IPS-NIHi7 (cell line): ENCODE results near the gene FHL3.
"Not testable (repeated sequence)": the region's sequence is repeated elsewhere in the genome, so short reads cannot be mapped to it uniquely, and the experiment has no call there.

ENCODE experiments used
- DNase-seq: peaks from one replicate; pipeline ENCODE4 v3.0.0; 2012; ENCODE audit warnings: mixed read lengths; ENCODE audit errors: extremely low spot score

FHL3 gene

DNA sequence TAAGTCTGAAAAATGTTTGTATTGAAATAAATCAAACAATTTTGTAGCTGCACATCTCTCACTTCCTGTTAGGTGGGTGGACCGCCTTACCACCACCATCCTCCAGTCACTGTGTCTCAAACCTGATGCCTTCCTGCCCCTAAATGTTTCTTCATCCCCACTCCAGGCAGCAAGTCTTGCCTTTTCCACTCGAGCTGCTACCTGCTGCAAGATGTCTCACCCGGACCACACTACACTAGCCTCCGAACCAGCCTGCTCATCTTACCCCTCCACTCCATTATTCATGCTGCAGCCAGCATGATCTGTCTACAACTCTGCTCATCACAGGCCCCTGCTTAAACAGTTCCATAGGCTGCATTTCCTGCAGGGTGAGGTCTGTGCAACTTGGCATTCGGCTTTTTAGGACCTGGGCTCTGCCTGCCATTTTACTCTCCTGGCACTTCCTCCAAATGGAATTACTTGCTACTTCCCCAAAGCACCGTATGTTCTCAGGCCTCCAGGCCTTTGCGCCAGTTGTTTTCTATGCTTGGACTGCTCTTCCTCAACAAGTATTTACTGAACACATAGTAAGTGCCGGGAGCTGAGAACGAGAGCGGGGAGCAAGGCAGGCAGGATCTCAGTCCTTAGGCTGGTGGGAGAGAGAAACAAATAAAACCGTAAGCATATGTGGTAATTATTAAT lies 10.3 kb downstream of the FHL3 start:
- DNase-seq: no peak

DNA sequence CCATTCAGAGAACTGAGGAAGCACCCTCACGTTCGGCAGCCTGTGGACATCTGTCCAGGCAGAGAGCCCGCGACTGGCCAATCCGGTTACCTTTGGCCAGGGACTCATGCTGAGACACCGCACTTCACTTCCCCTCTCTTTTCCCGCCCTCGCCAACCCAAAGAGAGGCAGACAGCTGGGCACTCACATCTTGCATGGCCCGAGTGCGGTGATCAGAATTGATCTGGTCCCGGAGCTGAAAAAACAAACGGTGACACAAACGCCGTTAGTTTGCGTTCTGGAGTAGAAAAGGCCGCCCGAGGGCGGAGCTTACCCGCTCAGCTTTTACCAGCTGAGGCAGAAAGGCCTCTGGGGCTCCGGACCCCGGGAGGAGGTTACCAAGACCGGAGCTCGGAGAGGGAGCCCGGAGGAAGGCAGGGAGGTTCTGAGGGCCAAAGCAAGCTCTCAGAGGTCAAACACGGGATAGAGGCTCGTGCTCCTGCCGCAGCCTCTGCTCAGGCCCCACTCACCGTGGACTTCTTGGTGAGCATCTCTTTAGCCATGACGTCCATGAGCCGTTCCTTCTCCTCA lies 15.9 kb downstream of the FHL3 start:
- DNase-seq: peak; percentile 43

DNA sequence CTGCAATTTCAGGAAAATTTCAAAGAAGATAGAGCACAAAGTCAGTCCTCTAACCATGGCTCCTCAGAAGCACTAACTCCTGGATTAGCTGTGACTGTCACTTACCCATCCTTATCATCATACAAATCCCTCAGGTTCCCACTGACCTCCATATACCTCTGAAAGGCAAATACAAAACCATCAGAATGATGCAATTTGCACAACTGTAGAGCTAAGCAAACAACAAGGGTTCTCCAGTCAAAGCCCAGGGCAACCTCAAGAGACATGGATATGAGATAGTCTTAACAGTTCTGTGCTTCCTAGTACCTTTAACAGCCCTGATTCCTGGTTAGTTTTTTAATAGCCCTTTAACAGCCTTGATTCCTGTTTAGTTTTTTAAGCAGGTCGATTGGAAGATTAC lies 17.6 kb downstream of the FHL3 start:
- no peak for DNase-seq

GRCh38 chr1:37983546-37983945 lies 21.8 kb downstream of the FHL3 start:
- no peak for DNase-seq

- no peak for DNase-seq
Observed at GRCh38 chr1:37978541-37978940, 26.8 kb downstream of the FHL3 start.

DNA sequence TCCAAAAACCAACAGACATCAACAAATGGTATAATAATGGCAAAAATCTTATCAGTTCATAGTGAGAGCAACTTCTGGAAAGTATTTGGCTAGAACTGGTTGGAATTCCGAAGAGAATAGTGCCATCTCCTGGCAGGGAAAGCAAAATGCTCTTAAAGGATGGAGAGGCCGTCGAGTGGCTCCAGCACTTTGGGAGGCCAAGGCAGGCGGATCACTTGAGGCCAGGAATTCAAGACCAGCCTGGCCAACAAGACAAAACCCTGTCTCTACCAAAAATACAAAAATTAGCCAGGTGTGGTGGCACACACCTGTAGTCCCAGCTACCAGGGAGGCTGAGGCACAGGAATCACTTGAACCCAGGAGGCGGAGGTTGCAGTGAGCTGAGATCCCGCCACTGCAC lies 30.2 kb downstream of the FHL3 start:
- peak; percentile 64 for DNase-seq

GRCh38 chr1:37974567-37974966 lies 30.7 kb downstream of the FHL3 start:
- no peak for DNase-seq

DNA sequence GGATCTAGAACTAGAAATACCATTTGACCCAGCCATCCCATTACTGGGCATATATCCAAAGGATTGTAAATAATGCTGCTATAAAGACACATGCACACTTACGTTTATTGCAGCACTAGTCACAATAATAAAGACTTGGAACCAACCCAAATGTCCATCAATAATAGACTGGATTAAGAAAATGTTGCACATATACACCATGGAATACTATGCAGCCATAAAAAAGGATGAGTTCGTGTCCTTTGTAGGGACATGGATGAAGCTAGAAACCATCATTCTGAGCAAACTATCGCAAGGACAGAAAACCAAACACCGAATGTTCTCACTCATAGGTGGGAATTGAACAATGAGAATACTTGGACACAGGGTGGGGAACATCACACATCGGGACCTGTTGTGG lies 31.6 kb downstream of the FHL3 start:
- not testable (repeated sequence) for DNase-seq

DNA sequence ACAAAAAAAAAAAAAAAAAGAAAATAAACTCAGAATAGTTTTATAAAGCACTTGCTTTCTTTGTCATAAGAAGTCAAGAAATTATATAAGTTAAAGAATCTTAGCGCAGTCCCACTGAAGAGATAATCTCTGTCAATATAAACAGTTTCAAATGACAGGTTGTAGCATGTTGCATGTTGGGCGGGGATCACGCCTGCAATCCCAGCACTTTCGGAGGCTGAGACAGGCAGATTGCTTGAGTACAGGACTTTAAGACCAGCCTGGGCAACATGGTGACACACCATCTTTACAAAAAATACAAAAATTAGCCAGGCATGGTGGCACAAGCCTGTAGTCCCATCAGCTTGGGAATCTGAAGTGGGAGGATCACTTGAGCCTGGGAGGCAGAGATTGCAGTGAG lies 40.0 kb downstream of the FHL3 start:
- no peak for DNase-seq

- DNase-seq: not testable (repeated sequence)
Observed at GRCh38 chr1:37964106-37964505, 41.2 kb downstream of the FHL3 start.

- no peak for DNase-seq
Observed at GRCh38 chr1:37958690-37959089, 46.6 kb downstream of the FHL3 start.

DNA sequence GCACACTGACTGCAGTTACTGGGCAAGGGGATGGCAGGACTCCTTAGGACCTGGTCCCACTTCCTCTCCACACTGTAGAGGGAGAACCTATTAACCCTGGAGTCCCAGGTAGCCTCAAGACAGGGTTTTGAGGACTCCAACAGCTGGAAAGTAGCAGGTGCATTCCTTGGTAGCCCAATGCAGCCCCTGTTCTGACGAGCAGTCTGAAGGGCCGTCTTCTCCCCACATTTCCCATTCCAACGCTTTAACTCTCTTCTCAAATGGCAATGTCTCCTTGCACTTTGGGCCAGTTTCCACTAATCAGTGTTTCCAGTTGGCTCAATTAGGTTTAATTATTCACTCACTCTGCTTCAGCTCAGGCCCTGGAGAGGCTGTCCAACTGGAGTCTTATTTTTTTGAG lies 49.6 kb downstream of the FHL3 start:
- DNase-seq: no peak

DNA sequence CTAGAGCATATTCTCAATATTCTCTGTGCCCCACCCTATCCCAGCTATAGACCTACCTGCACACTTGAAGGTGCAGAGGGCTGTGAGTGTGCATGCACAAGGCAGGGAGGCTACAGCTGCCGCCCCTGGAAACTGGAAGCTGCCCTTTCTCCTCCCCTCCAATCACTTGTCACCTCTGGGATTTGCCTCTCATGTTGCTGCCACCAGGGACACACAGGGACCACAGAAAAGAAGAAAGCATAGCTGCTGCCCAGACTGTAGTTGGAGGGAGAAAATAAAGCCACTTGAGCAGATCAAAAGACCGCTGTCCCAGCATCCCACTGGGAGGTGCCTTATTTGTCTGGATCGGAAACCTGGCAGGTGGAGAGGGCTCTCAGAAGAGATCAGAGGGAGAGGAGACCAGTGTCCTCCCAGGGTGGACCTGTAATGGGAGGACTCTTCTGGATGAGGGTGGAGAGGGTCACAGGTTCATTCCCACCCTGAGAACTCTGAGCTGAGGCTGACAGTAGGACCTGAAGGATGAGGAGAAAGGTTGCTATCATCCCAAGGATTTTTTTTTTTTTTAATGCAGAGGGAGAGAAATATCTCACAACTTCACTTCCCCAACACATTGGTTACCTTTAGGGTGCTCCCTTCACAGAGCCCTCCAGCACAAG lies 50.9 kb downstream of the FHL3 start:
- no peak for DNase-seq

DNA sequence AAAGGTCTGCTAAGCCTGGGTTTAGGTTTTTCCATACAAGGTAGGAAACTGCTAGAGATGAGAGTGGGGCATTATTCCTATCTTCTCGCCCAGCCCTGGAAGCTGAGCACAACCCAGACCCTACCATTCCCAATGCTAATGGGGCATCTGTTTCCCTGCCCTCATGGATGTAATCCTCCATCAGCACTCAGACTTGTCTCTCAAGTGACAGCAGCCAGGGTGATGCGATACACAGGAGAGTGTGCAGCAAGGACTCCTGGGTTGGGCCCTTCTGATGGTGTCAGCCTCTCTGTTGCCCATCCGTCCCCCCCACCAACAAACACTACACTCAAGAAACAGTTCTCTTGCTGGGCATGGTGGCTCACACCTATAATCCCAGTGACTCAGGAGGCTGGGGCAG lies 52.6 kb downstream of the FHL3 start:
- no peak for DNase-seq

DNA sequence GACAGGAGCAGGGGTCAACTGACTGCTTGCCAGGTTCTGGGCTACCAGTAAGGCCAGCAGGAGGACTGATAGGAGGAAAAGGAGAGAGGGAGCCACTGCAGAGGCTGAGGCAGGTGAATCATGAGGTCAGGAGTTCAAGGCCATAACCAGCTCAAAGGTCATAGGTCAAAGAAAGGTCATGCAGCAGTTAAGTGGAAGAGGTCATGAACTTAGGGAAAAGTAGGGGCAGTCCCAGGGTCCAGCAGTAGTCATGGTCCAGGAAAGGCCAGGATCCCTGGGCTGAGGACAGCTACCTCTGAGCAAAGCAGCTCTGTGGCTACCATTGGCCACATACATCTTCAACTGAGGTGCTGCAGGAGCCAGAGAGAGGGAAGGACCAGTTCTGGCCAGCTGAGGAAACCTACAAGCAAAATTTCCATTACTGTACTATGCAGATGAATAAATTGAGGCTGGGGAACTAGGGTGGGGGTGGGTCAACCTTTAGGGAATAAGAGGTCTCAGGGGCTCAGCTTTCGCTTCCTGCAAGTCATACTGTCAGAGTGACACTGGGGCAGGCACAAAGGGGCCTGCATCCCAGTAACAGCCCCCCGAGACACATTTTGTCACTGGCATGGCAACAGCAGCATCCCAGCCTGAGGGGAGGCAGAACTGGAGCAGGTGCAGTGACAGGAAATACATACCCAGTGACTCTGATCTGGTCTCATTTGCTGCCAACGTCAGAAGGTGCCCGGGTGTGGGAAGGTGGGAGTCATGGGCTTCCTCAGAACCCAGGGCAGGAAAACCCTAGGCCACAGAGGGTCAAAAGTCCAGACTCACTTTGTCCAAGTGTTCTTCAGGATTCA lies 53.3 kb downstream of the FHL3 start:
- no peak for DNase-seq

GRCh38 chr1:37951041-37951782 lies 54.1 kb downstream of the FHL3 start:
- DNase-seq: no peak

GRCh38 chr1:37949524-37950152 lies 55.7 kb downstream of the FHL3 start:
- DNase-seq: no peak

DNA sequence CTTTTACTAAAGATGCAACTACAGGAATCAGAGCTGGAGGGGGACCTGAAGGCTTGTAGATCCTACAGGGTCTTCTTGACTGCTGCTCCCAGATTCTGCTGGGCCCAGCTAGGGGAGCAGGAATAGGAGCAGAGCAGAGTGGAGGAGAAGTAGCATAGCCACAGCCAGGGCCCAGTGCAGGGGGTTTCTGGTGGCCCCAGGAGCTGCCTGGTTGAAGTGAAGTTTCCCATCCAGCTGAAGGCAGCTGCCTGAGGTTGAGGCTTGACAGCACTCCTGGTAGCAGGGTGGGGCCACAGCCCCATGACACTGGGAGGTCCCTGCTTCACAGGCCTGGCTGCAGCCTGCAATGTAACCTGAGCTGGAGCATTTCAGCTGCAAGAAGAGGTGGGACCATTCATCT lies 56.5 kb downstream of the FHL3 start:
- DNase-seq: no peak

GRCh38 chr1:37948166-37948565 lies 57.1 kb downstream of the FHL3 start:
- DNase-seq: no peak

DNA sequence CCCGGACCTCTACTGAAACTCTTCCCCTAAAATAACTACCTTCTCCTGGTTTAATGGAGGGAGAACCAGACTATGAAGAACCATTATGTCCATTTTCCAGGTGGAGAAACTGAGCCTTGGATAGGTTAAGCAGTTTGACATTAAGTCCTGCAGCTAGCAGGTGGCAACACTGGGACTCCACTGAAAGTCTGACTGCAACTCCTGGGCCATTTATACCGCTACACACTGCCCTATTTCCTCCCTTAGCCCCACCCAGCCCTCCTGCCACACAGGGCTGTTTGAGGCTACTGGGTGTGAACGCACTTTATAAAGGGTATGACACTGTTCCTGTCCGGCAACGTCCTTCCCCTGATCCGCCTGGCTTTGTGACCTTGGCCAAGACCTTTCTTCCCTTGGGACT lies 58.0 kb downstream of the FHL3 start:
- no peak for DNase-seq
